Activated T-cell treated with anti-CD3 and anti-CD28 coated beads for 24 hours (primary cell): ENCODE results near the gene ESPNL.
"Not testable (repeated sequence)": the region's sequence is repeated elsewhere in the genome, so short reads cannot be mapped to it uniquely, and the experiment has no call there.

Source experiments
- DNase-seq: peaks from one replicate; pipeline ENCODE4 v3.0.0-alpha.2; 2020; ENCODE audit warnings: low read depth

ESPNL gene

GRCh38 chr2:238169708-238170251 lies 69.6 kb downstream of the ESPNL start:
- DNase-seq: no peak

- no peak for DNase-seq
Measured at GRCh38 chr2:238170386-238171071, 70.4 kb downstream of the ESPNL start.

- not testable (repeated sequence) for DNase-seq
Measured at GRCh38 chr2:238171072-238171431, 70.9 kb downstream of the ESPNL start.

GRCh38 chr2:238171575-238172187 lies 71.5 kb downstream of the ESPNL start:
- no peak for DNase-seq

GRCh38 chr2:238172439-238172838 lies 72.3 kb downstream of the ESPNL start:
- no peak for DNase-seq

- no peak for DNase-seq
Measured at GRCh38 chr2:238173692-238174091, 73.6 kb downstream of the ESPNL start.

GRCh38 chr2:238174291-238174690 lies 74.2 kb downstream of the ESPNL start:
- no peak for DNase-seq

- DNase-seq: no peak
Measured at GRCh38 chr2:238174701-238175100, 74.6 kb downstream of the ESPNL start.

- no peak for DNase-seq
Measured at GRCh38 chr2:238176613-238177012, 76.5 kb downstream of the ESPNL start.

- no peak for DNase-seq
Measured at GRCh38 chr2:238180554-238180953, 80.4 kb downstream of the ESPNL start.

GRCh38 chr2:238182362-238182761 lies 82.2 kb downstream of the ESPNL start:
- no peak for DNase-seq
